Activated CD8-positive, alpha-beta T cell treated with anti-CD3 and anti-CD28 coated beads for 36 hours (primary cell): Measurements from ENCODE around the gene DLGAP1. TPM values are rescaled to one million over a fixed set of nuclear protein-coding genes. Genes with fewer than 3 reads are reported as not detected.

Experiments
- ATAC-seq: fragments of 200-7000 bp; cut with Tn5 transposase; one replicate; pipeline ENCODE4 v1.10.0; 2021; ENCODE audit warnings: mild to moderate bottlenecking, moderate library complexity
- CTCF ChIA-PET: fragments of 350-600 bp; sonication (Branson Sonifier 250); formaldehyde crosslinking; loops from one replicate; lab custom pipeline; 2021; ENCODE audit warnings: antibody characterized with exemption; lab: Charles Lee
- POLR2A ChIA-PET: fragments of 350-600 bp; sonication (Branson Sonifier 250); formaldehyde crosslinking; loops from one replicate; lab custom pipeline; 2021; ENCODE audit warnings: antibody characterized with exemption; lab: Charles Lee
- DNase-seq: peaks from one replicate; pipeline ENCODE4 v3.0.0-alpha.2; 2020
- H3K27ac Mint-ChIP-seq: one replicate; pipeline ENCODE4 v1.8.0; 2021; ENCODE audit warnings: mild to moderate bottlenecking, mixed read lengths
- H3K27me3 Mint-ChIP-seq: one replicate; pipeline ENCODE4 v1.8.0; 2021; ENCODE audit warnings: mixed read lengths
- H3K36me3 Mint-ChIP-seq: one replicate; pipeline ENCODE4 v1.8.0; 2021; ENCODE audit warnings: low read depth, mixed read lengths
- H3K4me1 Mint-ChIP-seq: one replicate; pipeline ENCODE4 v1.8.0; 2021; ENCODE audit warnings: low read depth, mixed read lengths
- H3K4me3 Mint-ChIP-seq: one replicate; pipeline ENCODE4 v1.8.0; 2021; ENCODE audit warnings: mild to moderate bottlenecking, moderate library complexity, mixed read lengths
- H3K9me3 Mint-ChIP-seq: one replicate; pipeline ENCODE4 v1.8.0; 2021; ENCODE audit warnings: mixed read lengths
- intact Hi-C: fragments of 100-400 bp; cut with micrococcal nuclease; formaldehyde crosslinking; loops from one replicate; pipeline ENCODE4 v1.10.0; 2022
- total RNA-seq, 2 experiments: library from RNA; stranded (reverse); gene quantifications; one replicate each; pipeline ENCODE4 v1.2.3, GENCODE V29; 2021
- TF ChIP-seq, protein P1 (sequence below): fragments of 200-600 bp; IDR thresholded peaks from one replicate; pipeline ENCODE4 v1.8.0; 2022; ENCODE audit warnings: antibody characterized with exemption, mild to moderate bottlenecking

Gene DLGAP1
- total RNA-seq, 2 experiments from 2014 or later, result not detected

DNA sequence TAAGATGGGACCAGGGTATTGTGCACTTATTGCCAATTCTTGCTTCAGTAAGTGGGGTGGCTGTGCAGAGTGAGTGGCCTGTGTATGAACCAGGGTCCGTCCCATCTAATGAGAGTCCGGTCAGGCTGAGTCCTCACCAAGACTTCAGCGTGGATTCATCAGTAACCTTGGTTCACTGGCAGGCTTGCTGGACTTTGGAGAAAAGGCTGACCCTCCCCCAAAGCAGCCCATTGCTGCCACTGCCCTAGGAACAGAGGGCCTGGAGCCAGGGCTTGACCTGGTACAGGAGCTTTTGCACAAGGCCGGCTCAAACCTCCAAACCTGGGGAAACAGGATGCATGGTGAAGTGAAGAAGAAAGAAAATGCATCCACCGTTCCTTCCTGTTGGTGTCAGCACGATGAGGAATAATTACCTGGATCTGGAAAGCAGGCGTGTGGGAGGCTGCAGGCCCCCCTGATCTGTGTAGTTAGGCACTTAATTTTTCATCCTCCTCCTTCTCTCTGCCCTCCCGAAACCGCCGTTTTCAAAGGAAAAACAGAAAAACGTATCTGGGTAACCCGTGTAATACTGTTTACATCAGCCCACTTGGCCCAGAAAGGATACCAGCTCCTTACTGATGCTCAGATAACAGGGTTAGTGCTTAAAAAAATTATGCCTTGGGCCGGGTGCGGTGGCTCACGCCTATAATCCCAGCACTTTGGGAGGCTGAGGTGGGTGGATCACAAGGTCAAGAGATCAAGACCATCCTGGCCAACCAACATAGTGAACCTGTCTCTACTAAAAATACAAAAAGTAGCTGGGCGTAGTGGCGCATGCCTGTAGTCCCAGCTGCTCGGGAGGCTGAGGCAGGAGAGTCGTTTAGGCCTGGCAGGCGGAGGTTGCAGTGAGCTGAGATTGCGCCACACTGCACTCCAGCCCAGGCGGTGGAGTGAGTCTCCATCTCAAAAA is 857.4 kb downstream of the DLGAP1 start:
- H3K27me3 Mint-ChIP-seq, result no peaks in the 10 kb centered on the region
- POLR2A ChIA-PET, result interaction anchor here (0.7 to 4.9 kb wide), 6 partner anchors 8 to 616 kb away, joined by 3 to 33 read pairs (median 4); no protein-coding TSS in a partner anchor
- TF ChIP-seq, protein P1, sequence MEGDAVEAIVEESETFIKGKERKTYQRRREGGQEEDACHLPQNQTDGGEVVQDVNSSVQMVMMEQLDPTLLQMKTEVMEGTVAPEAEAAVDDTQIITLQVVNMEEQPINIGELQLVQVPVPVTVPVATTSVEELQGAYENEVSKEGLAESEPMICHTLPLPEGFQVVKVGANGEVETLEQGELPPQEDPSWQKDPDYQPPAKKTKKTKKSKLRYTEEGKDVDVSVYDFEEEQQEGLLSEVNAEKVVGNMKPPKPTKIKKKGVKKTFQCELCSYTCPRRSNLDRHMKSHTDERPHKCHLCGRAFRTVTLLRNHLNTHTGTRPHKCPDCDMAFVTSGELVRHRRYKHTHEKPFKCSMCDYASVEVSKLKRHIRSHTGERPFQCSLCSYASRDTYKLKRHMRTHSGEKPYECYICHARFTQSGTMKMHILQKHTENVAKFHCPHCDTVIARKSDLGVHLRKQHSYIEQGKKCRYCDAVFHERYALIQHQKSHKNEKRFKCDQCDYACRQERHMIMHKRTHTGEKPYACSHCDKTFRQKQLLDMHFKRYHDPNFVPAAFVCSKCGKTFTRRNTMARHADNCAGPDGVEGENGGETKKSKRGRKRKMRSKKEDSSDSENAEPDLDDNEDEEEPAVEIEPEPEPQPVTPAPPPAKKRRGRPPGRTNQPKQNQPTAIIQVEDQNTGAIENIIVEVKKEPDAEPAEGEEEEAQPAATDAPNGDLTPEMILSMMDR, result no peak
- peak overlapping the region; percentile 95 for H3K27ac Mint-ChIP-seq
- H3K4me1 Mint-ChIP-seq, result peaks cover 52% of the 10 kb centered on the region
- DNase-seq, result no peak
- ATAC-seq, result no peak
- peak overlapping the region; percentile 82 for H3K4me3 Mint-ChIP-seq
- H3K36me3 Mint-ChIP-seq, result peaks cover 20% of the 10 kb centered on the region
- no peaks in the 10 kb centered on the region for H3K9me3 Mint-ChIP-seq
- intact Hi-C loops, result no loop called here
- CTCF ChIA-PET, result interaction anchor here (1.4 to 6.2 kb wide), 4 partner anchors 8 to 316 kb away, joined by 3 to 91 read pairs (median 6); no protein-coding TSS in a partner anchor

DNA sequence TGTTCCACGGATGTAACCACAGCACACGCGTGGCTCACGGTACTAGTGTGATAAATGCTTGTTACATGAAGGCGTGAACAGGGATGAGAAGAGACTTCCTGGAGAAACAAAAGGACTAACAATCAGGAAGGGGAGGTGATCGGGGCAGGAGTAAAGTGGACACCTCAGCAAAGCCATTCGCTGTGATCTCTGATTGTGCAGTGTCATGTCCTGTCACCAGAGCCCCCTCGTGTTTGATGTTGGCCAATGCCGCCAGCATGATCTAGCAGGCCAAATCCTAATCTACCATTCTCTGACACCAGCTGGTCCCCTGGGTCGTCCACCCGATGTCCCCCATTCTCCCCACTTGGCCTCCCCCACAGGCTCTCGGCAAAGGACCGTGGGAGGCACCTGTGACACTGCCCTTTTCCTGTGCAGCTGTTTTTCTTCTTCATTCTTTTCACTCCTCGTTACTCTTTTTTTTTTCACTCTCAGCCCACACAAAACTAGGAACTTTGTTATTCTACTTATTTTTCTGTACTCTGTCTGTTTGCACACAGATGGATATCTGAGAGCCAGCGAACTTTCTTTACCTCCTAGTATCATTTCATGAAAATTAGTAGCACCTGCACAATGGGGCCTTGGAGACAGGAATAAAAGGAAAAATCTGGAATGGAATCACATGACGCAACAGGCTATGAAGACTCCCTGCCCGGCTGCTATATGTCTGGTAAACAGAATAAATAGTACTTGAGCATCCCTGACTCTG is 858.3 kb downstream of the DLGAP1 start:
- Mint-ChIP-seq H3K36me3 (peaks cover 18% of the 10 kb centered on the region), H3K9me3 (no peaks in the 10 kb centered on the region), H3K27me3 (no peaks in the 10 kb centered on the region), H3K4me1 (peaks cover 53% of the 10 kb centered on the region), H3K4me3 (peak overlapping the region; percentile 82), H3K27ac (peak overlapping the region; percentile 95)
- ATAC-seq (no peak), DNase-seq (peak; percentile 67)
- intact Hi-C loops, result no loop called here
- TF ChIP-seq, protein P1, result peak; percentile 51
- POLR2A ChIA-PET, result interaction anchor here (0.6 to 4.9 kb wide), 10 partner anchors 9 to 615 kb away, joined by 3 to 33 read pairs (median 4); no protein-coding TSS in a partner anchor
- CTCF ChIA-PET, result interaction anchor here (1.0 to 6.2 kb wide), 7 partner anchors 9 to 315 kb away, joined by 3 to 91 read pairs (median 5); no protein-coding TSS in a partner anchor

GRCh38 chr18:3596324-3596636 is 858.8 kb downstream of the DLGAP1 start:
- H3K4me3 Mint-ChIP-seq, result peak overlapping the region; percentile 82
- ChIA-PET CTCF (interaction anchor here (1.0 to 6.2 kb wide), 8 partner anchors 9 to 314 kb away, joined by 3 to 91 read pairs (median 6); no protein-coding TSS in a partner anchor), POLR2A (interaction anchor here (0.6 to 4.9 kb wide), 9 partner anchors 9 to 550 kb away, joined by 3 to 33 read pairs (median 4); no protein-coding TSS in a partner anchor)
- DNase-seq (no peak), ATAC-seq (no peak)
- no peaks in the 10 kb centered on the region for H3K27me3 Mint-ChIP-seq
- TF ChIP-seq, protein P1, result no peak
- no peaks in the 10 kb centered on the region for H3K9me3 Mint-ChIP-seq
- intact Hi-C loops, result no loop called here
- H3K27ac Mint-ChIP-seq, result peak overlapping the region; percentile 95
- peaks cover 53% of the 10 kb centered on the region for H3K4me1 Mint-ChIP-seq
- peaks cover 18% of the 10 kb centered on the region for H3K36me3 Mint-ChIP-seq

- POLR2A ChIA-PET, result interaction anchor here (0.6 to 4.9 kb wide), 15 partner anchors 7 to 634 kb away, joined by 3 to 33 read pairs (median 4); no protein-coding TSS in a partner anchor
- CTCF ChIA-PET, result interaction anchor here (1.0 to 6.2 kb wide), 19 partner anchors 8 to 313 kb away, joined by 3 to 91 read pairs (median 5); no protein-coding TSS in a partner anchor
- Mint-ChIP-seq H3K27me3 (no peaks in the 10 kb centered on the region), H3K4me1 (peaks cover 53% of the 10 kb centered on the region), H3K4me3 (peak overlapping the region; percentile 82), H3K27ac (peak overlapping the region; percentile 95), H3K36me3 (peaks cover 18% of the 10 kb centered on the region), H3K9me3 (no peaks in the 10 kb centered on the region)
- intact Hi-C loops, result loop anchor here (2.0 kb wide), 1 partner anchor 145 kb away; the partner anchor contains the start of gene TGIF1
- peak; percentile 52 for ATAC-seq
- TF ChIP-seq, protein P1, result no peak
- DNase-seq, result peak; percentile 57
Observed at GRCh38 chr18:3595369-3596273, 859.5 kb downstream of the DLGAP1 start.
